Right lung (tissue), 5 donors: Measurements from ENCODE around the gene IGSF9B. TPM values are rescaled to one million over a fixed set of nuclear protein-coding genes. Genes with fewer than 3 reads are reported as not detected.

Experiments used
- DNase-seq, 2 donors: peaks; one replicate each; pipeline ENCODE4 v3.0.0-alpha.2; 2013
- polyA plus RNA-seq, 5 donors: library from polyadenylated mRNA; unstranded; fragments of 120-200 nt; gene quantifications; one replicate each; pipeline versions ENCODE4 v1.2.1 to v1.2.3, GENCODE V29; 2013; ENCODE audit warnings: inconsistent platforms in 1 of 5, low replicate concordance in 1 of 5; ENCODE audit not compliant: insufficient read length in 5 of 5, insufficient read depth in 1 of 5

Gene IGSF9B
- polyA plus RNA-seq, 5 donors: 1.7 to 4.8 (median 2.0) TPM

- DNase-seq: no peak
These were observed 35.7 kb downstream of the IGSF9B start for GRCh38 chr11:133921026-133921425.

GRCh38 chr11:133920109-133920990 is 36.4 kb downstream of the IGSF9B start:
- DNase-seq: no peak

GRCh38 chr11:133919330-133920108 is 37.2 kb downstream of the IGSF9B start:
- no peak for DNase-seq

- no peak for DNase-seq
These were observed 38.0 kb downstream of the IGSF9B start for GRCh38 chr11:133918608-133919260.

- no peak for DNase-seq
These were observed 38.7 kb downstream of the IGSF9B start for GRCh38 chr11:133917921-133918607.

- no peak for DNase-seq
These were observed 39.9 kb downstream of the IGSF9B start for GRCh38 chr11:133916784-133917440.

GRCh38 chr11:133913761-133914160 is 43.0 kb downstream of the IGSF9B start:
- no peak for DNase-seq

GRCh38 chr11:133911171-133911570 is 45.6 kb downstream of the IGSF9B start:
- no peak for DNase-seq

- DNase-seq: no peak
These were observed 46.7 kb downstream of the IGSF9B start for GRCh38 chr11:133910101-133910500.

GRCh38 chr11:133908827-133909226 is 47.9 kb downstream of the IGSF9B start:
- no peak for DNase-seq

- DNase-seq: no peak
These were observed 48.9 kb downstream of the IGSF9B start for GRCh38 chr11:133907841-133908241.

- no peak for DNase-seq
These were observed 49.6 kb downstream of the IGSF9B start for GRCh38 chr11:133907216-133907615.

- no peak for DNase-seq
These were observed 50.0 kb downstream of the IGSF9B start for GRCh38 chr11:133906746-133907145.

GRCh38 chr11:133906241-133906640 is 50.5 kb downstream of the IGSF9B start:
- no peak for DNase-seq

GRCh38 chr11:133905677-133906156 is 51.1 kb downstream of the IGSF9B start:
- no peak for DNase-seq

GRCh38 chr11:133904818-133905515 is 51.8 kb downstream of the IGSF9B start:
- no peak for DNase-seq

- DNase-seq: no peak
These were observed 52.6 kb downstream of the IGSF9B start for GRCh38 chr11:133903875-133904817.

- no peak for DNase-seq
These were observed 53.7 kb downstream of the IGSF9B start for GRCh38 chr11:133903056-133903455.

GRCh38 chr11:133902506-133902905 is 54.3 kb downstream of the IGSF9B start:
- no peak for DNase-seq
